Gastrocnemius medialis (tissue), 4 donors: ENCODE measurements around the gene LHX5.

Experiments
- CTCF ChIP-seq, 5 experiments: fragments of 450-650 bp in 3 of 5; fragments of 200-600 bp in 2 of 5; sonication (generic) in 2 of 5; IDR thresholded peaks in 4 of 5; conservative IDR thresholded peaks in 1 of 5; 1 replicate in 4 of 5; 2 replicates in 1 of 5; pipeline ENCODE4 v1.5.1; 2016 to 2019; ENCODE audit warnings: antibody characterized with exemption in 5 of 5, mild to moderate bottlenecking in 3 of 5, moderate library complexity in 3 of 5
- POLR2A ChIP-seq, 2 donors: fragments of 450-650 bp; IDR thresholded peaks; one replicate each; pipeline ENCODE4 v1.6.1; 2017; ENCODE audit warnings: antibody characterized with exemption in 2 of 2, mild to moderate bottlenecking in 2 of 2, moderate library complexity in 2 of 2

DNA sequence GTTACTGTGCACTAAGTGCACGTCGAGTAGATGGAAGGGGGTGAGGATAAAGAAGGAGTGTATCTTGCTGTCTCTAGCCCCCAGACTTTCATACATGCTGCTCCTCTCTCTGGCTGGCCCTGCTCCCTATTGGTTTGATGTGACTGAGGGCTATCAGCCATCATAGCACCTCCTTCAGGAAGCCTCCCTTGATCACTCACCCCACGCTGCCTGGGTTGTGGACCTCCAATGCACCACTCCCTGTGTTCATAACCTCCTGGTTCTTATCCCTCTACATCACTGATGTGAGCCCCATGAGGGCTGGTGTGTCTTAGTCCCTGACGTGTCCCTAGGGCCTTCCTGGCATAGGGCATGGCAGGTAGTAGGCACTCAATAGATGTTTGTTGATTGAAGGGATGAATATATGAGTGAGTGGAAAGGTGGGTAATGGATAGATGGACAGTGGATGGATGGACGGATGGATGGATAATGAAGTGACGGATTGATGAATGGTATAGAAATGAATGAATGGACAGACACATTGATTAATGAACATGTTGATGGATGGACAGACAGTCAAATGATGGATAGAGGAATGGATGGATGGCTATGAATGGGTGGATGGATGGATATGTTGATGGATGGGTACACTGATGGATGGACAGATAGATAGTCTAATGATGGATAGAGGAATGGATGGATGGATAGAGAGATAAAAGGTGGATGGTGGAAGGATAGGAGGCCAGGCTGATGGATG lies 34.5 kb downstream of the LHX5 start:
- no peak for TF ChIP-seq CTCF (IDR thresholded peaks at IDR 0.05 in 4 of 5, conservative IDR thresholded peaks at IDR 0.05 in 1 of 5)
- TF ChIP-seq POLR2A (IDR thresholded peaks at IDR 0.05) = no peak
